Inflammatory macrophage (primary cell): ENCODE results near the gene RIT1.
"Not testable (repeated sequence)": the region's sequence is repeated elsewhere in the genome, so short reads cannot be mapped to it uniquely, and the experiment has no call there.

Source experiments
- DNase-seq, 2 donors: peaks; one replicate each; pipeline ENCODE4 v3.0.0-alpha.2; 2020 to 2022

Gene RIT1

DNA sequence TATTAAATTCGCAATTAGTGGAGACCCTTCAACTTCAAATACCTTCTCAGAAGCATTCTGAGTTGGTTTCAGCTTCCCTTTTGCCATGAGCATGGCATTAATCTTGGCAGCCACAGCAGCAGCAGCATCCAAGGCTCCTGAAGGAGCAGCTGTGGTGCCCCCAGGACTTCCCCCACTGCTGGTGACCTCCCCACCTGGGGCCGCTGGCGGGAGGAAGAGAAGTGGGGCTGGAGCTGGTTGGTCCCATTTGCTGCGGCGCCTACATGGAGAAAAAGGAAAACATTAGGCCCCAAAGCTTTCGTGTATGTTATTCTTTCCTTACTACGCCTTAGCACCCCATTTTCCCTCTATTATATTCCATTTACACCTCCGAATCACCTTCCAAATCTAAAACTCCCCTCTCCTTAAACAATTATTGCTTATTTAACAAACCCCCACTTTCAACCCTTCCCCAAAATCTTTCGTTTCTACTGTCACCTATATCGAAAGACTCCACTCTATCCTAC lies 22.5 kb upstream of the RIT1 start:
- DNase-seq, result no peak

DNA sequence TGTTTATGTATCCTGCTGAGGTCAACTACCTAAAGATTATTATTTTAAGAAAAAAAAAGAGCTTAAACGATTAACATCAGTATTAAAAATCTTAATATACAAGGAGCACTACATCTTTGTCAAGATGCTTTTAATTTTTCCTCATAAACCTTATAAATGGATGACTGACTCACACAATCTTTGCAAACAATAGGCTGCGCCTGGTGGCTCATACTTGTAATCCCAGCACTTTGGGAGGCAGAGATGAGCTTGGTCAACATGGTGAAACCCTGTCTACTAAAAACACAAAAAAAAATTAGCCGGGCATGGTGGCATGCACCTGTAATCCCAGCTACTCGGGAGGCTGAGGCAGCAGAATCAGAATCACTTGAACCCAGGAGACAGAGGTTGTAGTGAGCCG lies 21.3 kb upstream of the RIT1 start:
- no peak for DNase-seq

DNA sequence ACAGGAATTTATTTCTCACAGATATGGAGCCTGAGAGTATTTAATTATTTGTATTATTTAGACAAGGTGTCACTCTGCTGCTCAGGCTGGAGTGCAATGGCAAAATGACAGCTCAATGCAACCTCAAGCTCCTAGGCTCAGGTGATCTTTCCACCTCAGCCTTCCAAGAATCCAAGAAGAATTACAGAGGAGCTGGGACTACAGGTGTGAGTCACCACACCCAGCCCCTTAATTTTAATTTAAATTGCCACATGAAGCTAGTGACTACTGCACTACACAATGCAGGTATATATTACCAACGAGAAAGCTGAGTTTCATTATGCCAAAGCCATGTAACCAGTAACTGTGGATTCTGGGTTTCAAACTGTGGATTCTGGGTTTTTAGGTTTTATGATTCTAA lies 20.9 kb upstream of the RIT1 start:
- DNase-seq, result no peak

DNA sequence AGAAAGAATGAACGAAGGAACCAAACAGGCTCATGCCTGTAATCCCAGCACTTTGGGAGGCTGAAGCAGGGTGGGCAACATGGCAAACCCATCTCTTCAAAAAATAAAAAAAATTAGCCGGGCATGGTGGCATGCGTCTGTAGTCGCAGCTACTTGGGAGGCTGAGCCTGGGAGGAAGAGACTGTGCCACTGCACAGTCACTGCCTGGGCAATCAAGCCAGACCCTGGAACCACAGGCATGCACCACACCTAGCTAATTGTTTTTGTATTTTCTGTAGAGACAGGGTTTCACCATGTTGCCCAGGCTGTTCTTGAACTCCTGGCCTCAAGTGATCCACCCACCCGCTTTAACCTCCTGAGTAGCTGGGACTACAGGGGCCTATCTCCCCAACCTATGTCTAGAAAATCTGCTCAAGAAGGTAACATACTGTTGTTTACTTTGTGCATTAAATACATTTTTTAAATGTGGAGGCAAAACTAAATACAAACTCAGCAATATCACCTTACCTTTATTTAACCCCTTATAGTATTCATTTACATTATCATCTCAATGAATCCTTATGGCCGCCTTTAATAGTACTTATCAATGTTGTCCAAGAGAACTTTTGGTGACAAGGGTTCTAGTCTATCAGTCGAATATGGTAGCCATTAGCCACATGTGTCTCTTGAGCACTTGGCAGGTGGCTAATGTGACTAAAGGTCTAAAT lies 20.3 kb upstream of the RIT1 start:
- DNase-seq, result no peak

DNA sequence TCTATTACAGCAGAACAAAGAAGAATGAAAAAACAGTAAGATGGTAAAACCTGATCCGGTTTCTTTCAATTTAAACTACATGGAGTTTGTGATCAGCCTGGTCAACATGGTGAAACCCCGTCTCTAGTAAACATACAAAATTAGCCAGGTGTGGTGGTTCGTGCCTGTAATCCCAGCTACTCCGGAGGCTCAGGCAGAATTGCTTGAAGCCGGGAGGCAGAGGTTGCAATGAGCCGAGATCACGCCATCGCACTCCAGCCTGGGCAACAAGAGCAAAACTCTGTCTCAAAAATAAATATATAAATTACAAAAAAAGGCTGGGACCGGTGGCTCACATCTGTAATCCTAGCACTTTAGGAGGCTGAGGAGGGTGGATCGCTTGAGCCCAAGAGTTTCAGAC lies 19.6 kb upstream of the RIT1 start:
- DNase-seq, result not testable (repeated sequence)

DNA sequence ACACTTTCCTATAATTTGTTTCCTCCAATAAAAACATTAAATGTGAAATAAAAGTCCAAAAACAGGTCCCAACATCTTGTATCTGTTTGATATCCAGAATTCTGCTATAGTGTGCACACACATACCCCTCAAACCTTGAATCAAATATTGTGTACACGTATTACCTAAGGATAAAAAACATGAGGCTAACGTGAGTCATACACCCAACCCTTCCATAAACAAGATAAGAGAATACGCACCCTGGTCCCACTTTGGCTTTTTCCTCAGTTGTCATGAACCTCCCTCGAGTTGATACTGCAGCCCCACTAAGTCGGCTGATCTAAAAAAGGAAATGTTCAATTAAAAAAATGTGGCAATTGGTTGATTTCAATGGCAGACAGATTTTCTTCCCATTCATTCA lies 17.9 kb upstream of the RIT1 start:
- no peak for DNase-seq

DNA sequence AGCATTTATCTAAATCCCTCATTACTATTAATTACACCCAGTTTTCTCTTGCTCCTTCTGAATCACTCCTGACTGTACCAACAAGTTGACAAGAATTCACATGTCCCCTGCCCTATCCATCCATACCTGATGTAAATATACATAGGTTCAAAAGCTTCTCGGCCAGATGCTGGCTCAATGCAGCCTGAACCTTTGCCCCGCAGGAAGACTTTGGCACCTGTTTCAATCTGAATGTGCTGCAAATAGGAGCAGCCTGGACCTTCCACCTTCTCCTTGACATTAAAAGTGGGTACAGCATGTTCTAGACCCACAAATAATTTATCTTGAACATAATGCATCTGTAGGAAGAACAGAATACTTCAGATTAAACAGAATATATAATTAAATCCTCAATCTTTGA lies 14.4 kb upstream of the RIT1 start:
- DNase-seq, result no peak

DNA sequence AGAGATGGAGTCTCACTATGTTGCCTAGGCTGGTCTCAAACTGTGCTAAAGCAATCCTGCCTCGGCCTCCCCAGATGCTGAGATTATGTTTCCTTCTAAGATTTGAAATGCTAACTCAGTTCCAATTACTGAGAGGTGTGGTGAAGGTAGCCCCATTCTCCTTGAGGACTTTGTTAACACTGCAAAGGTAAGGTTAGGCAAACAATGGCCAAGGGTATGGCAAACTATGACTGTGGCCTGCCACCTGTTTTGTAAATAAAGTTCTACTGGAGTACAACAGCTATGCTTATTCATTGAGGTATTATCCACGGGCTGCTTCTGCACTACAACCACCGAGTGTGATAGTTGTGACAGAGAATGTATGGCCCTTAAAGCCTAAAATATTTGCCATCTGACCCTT lies 9.6 kb upstream of the RIT1 start:
- no peak for DNase-seq

DNA sequence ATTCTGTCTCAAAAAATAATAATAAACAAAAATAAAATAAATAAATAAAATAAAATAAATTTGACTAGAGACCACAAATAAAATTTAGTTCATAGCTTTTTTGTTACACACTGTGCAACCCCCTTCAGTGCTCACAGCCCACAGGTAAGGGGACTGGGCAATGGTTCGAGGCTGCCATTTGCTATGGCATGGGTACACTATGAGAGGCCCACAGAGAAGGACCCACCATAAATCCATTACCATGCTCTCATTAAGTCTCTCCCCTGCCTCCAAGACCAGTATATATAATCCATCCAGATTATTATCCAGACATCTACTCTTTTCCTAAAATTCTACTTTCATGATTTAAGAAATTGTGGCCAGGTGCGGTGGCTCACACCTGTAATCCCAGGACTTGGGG lies 8.7 kb upstream of the RIT1 start:
- DNase-seq, result no peak

DNA sequence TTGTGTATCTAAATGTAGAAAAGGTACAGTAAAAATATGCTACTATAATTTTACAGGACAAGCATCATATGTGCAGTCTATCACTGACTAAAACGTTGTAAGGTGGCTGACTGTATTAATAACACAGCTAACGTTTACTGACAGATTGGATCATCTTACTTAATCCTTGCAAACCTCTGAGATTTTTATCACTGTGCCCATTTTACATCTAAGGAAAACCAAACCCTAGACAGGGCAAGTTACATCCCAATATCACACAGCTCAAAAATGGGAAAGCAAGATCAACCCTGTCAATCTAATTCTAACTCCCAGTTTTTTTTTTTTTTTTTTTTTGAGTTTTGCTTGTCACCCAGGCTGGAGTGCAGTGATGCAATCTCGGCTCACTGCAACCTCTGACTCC lies 7.5 kb upstream of the RIT1 start:
- DNase-seq, result no peak

DNA sequence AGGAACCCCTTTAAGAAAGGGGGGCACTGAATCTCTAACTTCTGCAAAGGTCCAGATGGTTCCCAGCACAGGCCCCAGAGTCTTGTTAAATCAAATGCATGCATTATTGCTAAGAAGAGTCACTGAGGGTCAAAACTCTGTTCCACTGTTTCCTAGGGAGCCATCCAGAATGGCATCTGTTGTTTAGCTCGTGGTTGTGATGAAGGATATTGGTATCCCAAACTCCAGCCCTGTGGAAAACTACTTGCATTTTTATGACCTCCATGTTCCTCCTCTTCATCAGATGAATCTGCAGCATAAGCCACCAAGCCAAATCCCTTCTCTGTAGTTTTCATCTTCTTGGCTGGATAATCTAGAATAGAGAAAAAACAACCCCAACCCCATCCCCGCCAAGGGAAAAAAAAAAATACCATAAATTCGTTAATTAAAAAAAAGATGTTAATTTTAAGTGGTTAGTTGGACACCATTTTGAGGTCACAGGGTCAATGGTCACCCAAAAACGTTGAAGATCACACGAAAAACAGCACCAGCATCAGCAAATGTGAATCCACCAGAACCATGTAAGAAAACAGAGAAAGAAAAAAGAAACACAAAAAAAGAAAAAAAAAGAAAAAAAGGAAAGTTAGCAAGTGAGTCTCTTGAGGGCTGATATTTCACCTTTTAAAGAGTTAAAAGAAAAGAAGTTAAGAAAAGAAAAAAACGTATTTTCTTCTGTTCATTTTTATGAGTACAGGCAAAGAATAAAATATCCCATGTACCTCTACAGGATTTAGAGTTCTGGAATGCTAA lies 3.0 kb upstream of the RIT1 start:
- DNase-seq, result no peak

DNA sequence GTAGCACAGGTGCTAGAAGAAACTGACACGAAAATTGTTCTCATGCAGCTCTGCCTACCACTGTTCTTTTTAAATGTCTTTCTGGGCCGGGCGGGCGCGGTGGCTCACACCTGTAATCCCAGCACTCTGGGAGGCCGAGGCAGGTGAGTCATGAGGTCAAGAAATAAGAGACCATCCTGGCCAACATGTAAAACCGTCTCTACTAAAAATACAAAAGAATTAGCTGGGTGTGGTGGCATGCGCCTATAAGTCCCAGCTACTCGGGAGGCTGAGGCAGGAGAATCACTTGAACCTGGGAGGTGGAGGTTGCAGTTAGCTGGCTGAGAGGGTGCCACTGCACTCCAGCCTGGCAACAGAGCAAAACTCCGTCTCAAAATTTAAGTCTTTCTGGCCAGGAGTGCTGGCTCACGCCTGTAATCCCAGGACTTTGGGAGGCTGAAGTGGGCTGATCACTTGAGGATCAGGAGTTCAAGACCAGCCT lies 947 bp upstream of the RIT1 start:
- DNase-seq, result no peak

DNA sequence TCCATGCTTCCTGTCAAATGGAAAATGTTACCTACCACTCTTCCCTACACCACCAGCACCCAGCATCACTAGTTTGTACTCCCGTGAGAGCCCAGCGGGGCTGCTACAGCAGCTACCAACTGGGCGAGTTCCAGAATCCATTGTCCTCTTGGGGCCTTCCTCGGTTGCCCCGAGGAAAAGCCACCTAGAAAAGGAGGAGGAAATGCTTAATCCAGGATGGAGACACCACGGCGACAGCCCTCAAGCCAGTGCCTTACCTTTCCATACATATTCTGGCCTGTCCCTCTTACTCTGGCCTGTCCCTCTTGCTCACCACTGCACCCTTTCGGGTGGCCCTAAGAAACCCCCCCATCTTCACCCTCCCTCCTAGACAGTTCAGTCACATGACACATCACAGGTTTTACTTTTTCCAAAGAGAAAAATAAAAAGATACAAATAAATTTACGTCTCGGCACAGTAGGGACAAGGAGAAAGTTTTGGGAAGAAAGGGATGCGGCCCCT lies 478 bp downstream of the RIT1 start:
- DNase-seq, result peak; percentile 13 to 28

DNA sequence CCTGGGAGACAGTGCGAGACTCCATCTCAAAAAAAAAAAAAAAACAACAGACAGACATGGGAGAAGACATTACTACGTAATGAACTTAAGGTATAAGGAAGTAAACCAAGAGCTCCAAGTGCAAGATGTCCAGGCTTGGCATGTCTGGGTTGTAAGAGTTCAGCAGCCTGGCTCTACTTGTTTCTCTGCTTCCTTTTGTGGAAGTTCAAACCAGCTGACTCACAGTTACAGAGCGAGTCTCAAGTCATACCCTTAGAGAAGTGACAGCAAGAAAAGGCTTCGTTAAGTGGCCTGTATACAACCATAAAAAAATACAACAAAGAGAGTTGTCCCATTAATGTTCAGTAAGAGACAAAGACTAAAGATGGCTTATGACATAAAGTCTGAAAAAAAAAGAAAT lies 1.3 kb downstream of the RIT1 start:
- DNase-seq, result peak; percentile 92 to 93

DNA sequence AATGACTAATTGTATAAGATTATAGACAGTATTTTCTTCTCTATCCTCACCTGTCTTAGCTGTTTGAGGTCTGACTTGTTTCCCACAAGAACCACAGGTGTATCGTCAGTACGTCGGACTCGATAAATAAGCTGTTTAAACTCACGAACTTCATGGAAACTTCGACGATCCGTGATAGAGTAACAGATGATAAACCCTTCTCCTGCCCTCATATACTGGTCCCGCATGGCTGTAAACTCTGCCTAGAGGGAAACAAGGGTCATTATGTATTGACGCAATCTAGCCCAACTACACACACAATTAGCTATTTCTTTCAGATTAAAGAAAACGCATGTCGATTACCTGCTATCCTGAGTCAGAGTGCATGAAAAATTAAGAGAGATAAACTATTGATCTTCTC lies 6.9 kb downstream of the RIT1 start:
- no peak for DNase-seq

DNA sequence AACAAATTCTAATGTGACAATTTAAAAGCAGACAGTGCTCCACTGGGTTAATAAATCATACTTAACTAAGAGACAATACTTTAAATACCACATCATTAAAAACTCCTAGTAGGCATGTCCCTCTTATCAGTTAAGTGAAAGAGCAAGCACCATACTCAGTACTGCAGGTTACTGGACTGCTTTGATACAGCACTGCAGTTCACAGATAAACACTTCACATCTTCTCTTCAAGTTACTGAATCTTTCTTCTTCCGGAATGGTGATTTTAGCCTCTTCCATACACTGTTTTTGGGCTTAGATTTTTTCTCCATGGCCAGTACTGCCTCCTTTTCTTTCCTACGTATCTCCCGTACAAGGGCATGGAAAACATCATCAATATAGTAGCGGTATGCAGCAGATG lies 11.0 kb downstream of the RIT1 start:
- DNase-seq, result no peak

DNA sequence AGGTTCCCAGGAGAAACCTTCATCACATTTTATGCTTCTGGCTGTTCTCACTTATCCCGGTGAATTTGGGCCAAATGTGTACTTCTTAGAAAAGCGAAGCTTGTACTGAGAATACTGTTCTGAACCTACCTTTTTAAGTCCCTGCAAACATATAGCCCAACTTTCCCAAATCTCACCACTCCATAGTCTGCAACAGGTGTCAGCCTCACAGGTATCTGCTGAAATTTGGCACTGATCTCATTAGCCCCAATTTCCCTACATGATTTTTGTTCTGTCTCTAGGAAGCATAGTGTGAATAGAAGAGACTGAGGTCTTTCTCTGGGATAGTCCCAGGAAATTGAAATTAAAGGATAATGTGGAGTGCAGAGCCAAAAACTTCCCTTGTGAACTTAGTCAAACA lies 11.5 kb downstream of the RIT1 start:
- DNase-seq, result no peak

DNA sequence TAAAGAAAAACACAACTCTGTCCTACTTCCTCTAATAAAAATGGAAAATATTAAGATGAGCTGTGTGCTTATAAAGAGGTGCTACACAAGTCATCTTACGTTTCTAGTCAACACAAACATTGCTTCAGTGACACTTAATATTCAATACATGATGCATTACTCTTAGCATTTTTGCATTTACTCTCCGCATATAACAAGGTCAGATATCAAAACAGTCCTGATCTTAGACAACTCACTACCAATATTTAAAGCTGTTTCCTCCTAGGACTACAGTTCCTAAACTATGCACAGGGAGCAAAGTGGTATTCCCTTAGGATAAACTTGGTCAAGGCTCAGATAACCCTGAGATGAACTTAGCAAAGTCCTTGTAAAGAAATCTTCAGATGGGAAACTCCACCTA lies 12.3 kb downstream of the RIT1 start:
- no peak for DNase-seq

DNA sequence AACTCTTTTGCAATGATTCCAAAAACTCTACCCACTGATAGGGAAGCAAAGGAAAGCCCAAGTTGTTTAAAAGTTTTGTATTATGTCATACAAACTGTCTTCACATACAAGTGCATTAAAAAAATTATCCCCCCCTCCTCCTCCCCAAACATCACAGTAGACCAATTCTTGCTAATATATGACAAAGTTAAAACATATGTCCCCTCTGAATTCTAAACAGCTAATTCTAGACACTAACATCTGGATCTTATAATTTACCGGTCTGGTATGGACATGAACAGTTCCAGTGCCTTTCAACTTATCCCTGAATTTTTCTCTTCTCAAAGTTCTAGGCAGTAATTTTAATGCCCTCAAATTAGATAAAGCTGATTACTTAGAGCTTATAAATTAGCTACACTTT lies 13.4 kb downstream of the RIT1 start:
- DNase-seq, result no peak

DNA sequence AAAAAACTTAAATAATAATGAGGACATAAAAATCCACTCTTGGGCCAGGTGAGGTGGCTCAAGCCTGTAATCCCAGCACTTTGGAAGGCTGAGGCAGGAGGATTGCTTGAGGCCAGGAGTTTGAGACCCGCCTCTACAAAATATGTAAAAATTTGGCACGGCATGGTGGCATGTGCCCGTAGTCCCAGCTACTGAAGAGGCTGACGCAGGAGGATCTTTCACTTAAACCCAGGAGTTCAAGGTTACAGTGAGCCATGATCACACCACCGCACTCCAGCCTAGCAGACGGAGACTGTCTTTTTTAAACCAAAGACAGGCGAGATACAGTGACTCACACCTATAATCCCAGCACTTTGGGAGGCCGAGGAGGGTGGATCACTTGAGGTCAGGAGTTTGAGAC lies 14.7 kb downstream of the RIT1 start:
- not testable (repeated sequence) for DNase-seq

DNA sequence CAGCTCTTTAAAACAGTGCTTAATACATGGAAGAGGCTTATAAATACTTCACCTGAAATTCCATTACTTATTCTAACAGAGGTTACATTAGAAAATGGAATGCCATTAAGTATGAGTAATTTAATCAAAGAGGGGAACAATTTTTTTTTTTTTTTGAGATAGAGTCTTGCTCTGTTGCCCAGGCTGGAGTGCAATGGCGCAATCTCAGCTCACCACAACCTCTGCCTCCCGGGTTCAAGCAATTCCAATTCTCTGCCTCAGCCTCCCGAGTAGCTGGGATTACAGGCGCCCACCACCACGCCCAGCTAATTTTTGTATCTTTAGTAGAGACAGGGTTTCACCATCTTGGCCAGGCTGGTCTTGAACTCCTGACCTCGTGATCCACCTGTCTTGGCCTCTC lies 15.5 kb downstream of the RIT1 start:
- not testable (repeated sequence) for DNase-seq

DNA sequence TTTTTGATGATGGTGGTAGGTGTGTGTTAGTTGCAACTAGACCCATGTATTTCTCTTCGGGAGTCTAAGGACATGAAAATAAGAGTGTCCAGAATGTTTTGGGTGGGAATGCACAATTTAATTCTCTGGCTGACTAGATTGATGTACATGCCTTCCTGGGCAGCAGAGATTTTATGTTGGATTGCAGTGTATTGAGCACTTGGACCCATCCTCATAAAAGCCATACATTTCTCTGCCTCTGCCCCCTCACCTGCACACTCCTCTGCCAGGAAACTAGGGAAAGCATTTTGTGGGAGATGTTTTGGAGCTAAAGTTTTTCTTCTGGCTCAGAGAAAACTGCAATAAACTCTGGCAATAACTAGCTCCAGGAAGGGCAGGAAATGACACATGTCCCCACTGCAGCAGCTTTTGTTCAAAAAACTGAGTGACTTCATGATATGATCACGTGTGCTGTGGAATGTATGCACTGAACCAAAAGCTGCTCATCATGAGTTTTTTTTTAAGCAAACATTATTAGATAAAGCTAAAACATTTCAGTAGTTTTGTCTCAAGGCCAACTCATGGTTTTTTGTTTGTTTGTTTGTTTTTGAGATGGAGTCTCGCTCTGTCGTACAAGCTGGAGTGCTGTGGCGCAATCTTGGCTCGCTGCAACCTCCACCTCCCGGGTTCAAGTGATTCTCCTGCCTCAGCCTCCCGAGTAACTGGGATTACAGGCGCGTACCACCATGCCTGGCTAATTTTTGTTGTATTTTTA lies 17.6 kb downstream of the RIT1 start:
- DNase-seq, result peak; percentile 66 to 68

DNA sequence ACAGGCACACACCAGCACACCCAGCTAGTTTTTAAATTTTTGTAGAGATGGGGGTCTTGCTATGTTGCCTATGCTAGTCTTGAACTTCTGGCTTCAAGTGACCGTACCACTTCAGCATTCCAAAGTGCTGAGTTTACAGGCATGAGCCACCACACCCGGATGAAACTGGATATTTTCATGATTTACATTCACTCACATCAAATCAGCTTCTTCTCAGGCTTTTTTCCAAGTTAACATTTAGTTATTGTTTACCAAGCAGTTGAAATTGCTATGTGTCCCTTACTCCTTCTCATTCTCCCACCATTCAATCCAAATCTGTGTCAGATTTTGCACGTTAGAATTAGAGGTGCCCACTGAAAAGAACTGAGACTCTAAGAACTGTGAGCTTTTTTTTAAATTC lies 18.4 kb downstream of the RIT1 start:
- no peak for DNase-seq
